Activated T-helper 1 cell treated with anti-CD3 and anti-CD28 coated beads, Interleukin-2, amount 50 U/mL, for 16 hours (primary cell): ENCODE measurements around the gene ARID5B.

Source experiments
- DNase-seq, 2 donors: peaks; one replicate each; pipeline ENCODE4 v3.0.0-alpha.2; 2020; ENCODE audit warnings: low read depth in 1 of 2, low spot score in 1 of 2

The ARID5B gene

GRCh38 chr10:61903221-61903927, 1.9 kb downstream of the ARID5B start:
- peak; percentile 27 to 52 for DNase-seq

DNA sequence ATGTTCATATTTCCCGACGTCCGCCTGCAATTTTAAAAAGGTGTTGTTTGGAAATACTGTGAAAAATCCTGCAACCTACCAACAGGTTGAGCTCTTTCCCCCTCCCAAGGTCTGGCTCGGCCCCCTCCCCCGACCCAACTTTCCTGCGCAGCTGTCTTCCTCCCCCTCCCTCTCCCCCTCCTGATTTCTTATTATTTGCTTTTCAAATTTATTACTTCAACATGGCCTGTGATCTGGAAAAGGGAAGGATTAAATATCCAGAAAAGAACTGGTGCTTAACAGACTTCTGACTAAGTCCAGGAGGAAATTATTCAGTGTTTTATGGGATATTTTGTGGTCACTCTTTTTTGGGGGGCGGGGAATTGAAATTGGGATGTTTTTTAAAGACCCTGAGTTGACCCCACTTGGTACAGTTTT, 2.4 kb downstream of the ARID5B start:
- no peak for DNase-seq

DNA sequence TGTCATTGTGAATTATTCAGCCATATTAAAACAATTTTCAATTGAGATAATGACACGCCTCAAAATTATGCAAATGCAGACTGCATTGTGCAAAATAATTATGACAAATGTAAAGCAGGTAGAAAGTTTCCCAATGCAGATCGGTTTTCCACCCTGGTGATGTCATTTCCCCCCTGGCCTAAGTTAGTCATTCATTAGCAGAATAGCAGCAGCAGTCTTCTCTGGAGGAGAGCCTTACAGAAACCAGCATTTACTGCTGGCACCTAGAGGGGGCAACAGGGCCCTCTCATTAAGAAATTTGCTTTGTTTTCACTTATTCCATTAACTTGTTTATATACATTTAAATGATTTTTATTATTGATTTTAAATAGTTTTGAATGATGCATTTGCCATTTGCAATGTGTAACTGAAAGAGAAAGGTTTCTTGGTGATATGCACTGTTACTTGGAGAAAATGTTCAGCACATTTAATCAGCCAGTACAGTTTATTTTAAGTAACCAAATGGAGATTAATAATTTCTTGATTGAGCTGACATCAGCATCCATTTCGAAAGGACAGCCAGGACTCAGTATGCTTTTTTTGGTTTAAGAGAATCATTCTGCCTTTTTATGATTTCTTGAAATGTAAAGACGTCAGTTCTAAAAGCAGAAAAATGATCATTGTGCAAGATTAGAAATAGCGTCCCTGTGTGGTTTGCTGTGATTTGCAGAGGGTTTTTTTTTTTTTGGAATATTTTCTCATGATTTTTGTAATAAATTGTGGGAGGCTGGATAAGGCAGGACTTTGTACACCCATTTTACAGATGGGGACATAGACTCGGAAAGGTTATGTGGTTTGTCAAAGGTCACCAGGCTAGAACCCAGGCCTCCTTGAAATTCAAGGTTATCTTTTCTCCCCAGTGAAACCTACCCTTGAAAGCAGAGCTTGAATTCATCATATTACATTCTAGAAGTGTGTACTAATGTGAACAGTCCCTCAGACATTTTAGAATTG, 3.5 kb downstream of the ARID5B start:
- DNase-seq: peak in 1 of 2 donors; percentile 37

DNA sequence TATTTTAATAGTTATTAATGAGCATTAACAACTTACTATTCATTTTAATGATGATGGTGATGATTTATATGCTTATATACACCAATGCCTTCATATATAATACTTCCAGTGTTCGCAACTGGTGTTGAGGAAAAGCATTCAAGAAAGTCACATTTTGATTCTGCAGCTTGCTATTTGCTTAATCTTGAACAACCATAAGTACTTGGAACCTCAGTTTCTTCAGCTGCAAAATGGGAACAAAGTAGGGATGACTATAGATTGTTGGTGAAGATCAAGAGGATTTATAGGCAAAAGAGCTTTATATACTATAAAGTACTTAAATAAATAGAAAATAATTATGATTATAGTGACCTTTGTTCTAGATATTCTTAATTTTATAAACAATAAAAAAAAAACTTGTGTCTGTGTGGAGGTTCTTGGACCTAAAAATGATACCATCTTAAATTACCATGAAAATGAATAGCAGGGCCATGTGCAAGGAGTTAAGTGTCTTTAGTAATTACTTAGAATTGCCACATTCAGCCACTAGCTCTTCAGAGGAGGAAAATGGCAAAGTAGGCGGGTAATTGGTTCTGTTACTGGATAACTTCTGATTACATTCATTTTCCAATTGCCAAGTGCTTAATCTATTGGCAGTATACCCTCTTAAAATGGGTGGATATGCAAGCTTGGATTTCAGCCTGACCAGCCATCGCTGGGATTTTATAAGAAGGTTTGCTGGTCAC, 4.5 kb downstream of the ARID5B start:
- DNase-seq: no peak

GRCh38 chr10:61906562-61906901, 5.0 kb downstream of the ARID5B start:
- DNase-seq: no peak

DNA sequence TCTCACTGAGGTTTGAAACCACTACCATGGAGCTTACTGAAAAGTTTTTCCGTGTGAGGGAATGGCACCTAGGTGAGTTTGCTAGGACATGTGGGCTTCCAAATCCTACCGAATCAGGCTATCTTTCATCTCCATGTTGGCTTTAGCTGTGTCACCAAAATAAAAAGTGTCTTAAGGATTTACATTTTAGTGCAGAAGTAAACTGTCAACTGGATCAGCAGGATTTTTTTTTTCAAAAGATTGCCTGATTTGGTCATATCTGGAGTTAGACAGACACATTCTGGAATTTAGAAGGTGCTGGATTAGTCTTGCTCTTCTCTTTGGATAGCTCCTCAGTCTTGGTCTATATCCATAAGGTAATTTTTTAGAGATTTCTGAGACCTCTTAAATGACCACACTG, 5.5 kb downstream of the ARID5B start:
- DNase-seq: no peak

DNA sequence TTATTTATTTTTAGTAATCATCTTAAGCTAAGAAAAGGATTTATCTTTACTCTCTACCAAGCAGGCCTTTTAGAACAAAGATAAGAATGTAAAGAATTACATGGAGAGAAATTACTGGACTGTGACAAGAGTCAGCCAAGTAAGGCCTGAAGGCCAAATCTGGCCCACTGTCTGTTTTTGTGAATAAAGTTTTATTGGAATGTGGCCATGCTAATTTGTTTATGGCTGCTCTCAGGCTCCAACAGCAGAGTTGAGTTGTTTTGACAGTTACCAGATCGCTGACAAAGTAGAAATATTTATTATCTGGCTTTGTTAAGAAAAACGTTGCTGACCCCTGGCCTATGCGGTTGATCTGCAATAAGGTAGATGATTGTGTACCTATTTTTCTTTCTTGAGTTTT, 6.1 kb downstream of the ARID5B start:
- no peak for DNase-seq

DNA sequence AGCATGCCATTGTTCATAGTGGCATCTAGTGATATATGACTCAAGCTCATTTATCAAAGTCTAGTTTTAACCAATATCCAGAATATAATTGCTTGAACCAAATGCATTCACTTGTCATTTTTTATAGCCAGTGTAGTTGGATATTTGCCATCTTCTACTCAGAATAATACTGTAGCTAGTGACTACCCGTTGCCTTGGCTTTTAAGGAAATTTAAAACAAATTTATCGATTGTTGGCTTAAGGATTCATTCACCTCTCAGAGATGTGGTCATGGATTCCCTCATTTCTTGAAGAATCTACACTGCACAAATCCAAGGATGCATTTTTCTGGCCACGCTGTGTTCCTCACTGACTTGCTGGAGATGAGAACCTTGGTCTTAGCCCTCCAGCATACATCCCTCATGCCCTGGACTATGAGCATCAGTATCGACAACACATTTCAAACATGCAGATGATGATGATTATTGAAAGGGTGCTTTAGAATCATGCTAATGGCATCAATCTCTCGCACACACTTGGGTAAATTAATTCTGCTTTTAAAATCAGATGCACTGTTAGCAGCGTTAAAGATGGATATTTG, 8.8 kb downstream of the ARID5B start:
- DNase-seq: no peak

- DNase-seq: no peak
These were observed 9.4 kb downstream of the ARID5B start for GRCh38 chr10:61910894-61911293.

GRCh38 chr10:61911425-61911824, 9.9 kb downstream of the ARID5B start:
- DNase-seq: no peak

GRCh38 chr10:61912981-61913380, 11.5 kb downstream of the ARID5B start:
- DNase-seq: no peak

- no peak for DNase-seq
These were observed 16.6 kb downstream of the ARID5B start for GRCh38 chr10:61918140-61918539.

GRCh38 chr10:61918989-61919388, 17.5 kb downstream of the ARID5B start:
- DNase-seq: no peak

DNA sequence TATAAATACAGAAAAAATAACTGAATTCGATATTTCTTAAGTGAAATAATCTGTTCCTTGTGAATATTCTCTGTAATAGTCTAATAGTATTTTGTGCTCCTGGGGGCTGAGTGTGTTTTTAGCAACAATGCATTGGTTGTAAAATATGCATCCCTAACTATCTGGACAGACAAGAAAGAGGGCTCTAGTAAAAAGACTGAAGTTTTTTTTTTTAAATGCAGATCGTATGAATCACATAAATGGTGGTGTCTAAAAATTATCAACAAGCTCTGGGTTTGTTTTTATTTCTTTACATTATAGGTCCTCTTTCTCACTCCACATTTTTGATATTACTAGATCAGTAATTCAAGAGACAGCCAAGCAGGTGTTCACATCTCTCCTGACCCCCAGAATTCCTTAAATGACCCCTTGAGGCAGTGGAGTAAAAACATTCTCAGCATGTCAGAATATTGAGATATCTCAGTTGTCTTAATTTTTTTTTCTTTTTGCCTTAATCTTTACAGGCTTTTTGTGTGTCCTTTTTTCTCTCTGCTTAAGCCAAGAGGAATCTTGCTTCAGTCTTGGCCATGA, 18.2 kb downstream of the ARID5B start:
- no peak for DNase-seq

DNA sequence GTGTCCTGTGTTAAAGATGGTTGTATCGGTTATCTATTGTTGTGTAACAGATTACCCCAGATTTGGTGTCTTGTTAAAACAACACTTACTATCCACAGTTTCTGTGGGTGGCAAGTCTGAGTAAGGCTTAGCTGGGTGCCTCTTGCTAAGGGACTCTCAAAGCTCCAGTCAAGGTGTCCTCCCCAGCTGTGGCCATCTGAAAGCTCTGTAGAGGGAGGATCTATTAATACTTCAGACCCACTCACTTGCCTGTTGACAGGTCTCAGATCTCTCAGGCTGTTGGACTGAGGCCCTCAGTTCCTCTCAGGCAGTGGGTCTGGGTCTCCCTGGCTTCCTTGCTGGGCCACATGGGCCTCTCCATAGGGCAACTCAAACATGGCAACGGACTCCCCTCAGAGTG, 19.6 kb downstream of the ARID5B start:
- DNase-seq: no peak

- no peak for DNase-seq
These were observed 21.9 kb downstream of the ARID5B start for GRCh38 chr10:61923210-61923949.

DNA sequence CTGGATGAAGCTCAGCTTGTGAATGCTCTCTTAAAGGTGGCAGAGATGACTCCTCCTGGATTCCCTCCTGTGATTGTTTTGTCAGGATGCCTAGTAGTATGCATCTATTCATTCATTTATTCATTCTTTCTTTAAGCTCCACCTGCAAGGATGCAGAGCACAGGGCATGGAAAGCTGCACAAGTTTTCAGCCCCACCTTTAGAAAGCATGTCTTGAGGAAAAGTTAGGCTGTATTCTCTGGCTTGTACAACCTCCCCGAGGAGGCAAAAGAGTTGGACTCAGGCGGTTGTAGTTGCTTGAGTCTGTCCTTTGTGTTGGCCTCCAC, 22.4 kb downstream of the ARID5B start:
- no peak for DNase-seq

DNA sequence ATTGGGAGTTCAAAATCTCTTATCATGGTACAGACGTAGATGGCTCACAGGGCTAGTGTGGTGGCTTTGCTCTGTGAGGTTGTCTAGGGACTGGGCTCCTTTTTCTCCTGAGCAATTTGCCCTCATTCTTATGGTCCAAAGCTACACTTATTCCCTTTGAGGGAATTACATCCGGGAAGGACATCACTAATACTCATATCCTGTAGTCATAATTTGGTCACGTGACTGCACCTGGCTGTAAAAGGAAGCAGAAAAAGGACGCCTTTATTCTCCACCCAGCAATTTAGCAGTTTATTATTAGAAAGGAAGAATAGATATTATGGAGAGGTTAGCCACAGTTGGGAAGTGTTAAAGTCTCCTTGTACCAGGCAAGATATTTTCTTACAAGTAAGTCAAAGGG, 28.1 kb downstream of the ARID5B start:
- no peak for DNase-seq

DNA sequence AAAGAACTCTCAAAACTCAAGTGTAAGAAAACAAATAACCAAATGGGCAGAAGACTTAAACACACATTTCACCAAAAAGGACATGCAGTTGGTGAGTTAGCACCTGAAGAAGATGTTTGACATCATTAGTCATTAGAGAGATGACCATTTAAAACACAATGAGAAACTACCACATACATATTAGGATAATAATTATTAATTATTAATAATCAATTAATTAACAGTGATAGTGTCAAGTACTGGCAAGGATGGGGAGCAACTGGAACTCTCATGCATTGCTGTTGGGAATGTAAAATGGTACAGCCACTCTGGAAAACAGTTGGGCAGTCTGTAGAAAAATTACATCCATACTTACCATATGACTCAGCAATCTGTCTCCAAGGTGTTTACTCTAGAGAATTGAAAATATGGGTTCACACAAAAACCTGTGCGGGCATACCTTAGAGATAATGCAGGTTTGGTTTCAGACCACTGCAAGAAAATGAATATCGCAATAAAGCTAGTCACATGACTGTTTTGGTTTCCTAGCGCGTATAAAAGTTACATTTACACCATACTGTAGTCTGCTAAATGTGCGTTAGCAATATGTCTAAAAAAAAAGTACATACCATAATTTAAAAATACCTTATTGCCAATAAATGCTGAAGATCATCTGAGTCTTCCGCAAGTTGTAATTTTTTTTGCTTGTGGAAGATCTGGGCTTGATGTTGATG, 30.3 kb downstream of the ARID5B start:
- no peak for DNase-seq
